Mesendoderm (in vitro differentiated cells): ENCODE results near the gene STAP1.
"Not testable (repeated sequence)": the region's sequence is repeated elsewhere in the genome, so short reads cannot be mapped to it uniquely, and the experiment has no call there.

Source experiments
- DNase-seq: peaks from one replicate; pipeline ENCODE4 v3.0.0; 2013
- H2AK5ac ChIP-seq: 2 replicates; pipeline ENCODE4 v1.6.1; 2013; ENCODE audit warnings: low read length, inconsistent platforms
- H2BK120ac ChIP-seq: 2 replicates; pipeline ENCODE4 v1.6.1; 2013; ENCODE audit warnings: low read depth, mild to moderate bottlenecking, low read length, moderate library complexity, mixed read lengths
- H2BK15ac ChIP-seq: replicated peaks from 2 replicates; pipeline ENCODE4 v1.6.1; 2013; ENCODE audit warnings: low read depth, mild to moderate bottlenecking, moderate library complexity
- H2BK5ac ChIP-seq: 2 replicates; pipeline ENCODE4 v1.6.1; 2013; ENCODE audit warnings: low read length, inconsistent platforms
- H3K18ac ChIP-seq: 2 replicates; pipeline ENCODE4 v1.6.1; 2013; ENCODE audit warnings: mild to moderate bottlenecking, low read length, mixed read lengths
- H3K23ac ChIP-seq: one replicate; pipeline ENCODE4 v1.6.1; 2013; ENCODE audit warnings: low read length
- H3K27ac ChIP-seq: 2 replicates; pipeline ENCODE4 v1.5.1; 2013; ENCODE audit warnings: low read depth, mild to moderate bottlenecking, inconsistent platforms, low read length, moderate library complexity
- H3K27me3 ChIP-seq: 2 replicates; pipeline ENCODE4 v1.6.1; 2013; ENCODE audit warnings: low read length, control low read depth, mild to moderate bottlenecking, inconsistent platforms; ENCODE audit not compliant: insufficient read depth, poor library complexity
- H3K36me3 ChIP-seq: 2 replicates; pipeline ENCODE4 v1.6.1; 2013; ENCODE audit warnings: low read length, inconsistent platforms; ENCODE audit not compliant: control insufficient read depth, insufficient read depth
- H3K4ac ChIP-seq: one replicate; pipeline ENCODE4 v1.6.1; 2013; ENCODE audit warnings: low read depth, mild to moderate bottlenecking, low read length, moderate library complexity
- H3K4me1 ChIP-seq: 2 replicates; pipeline ENCODE4 v1.6.1; 2013; ENCODE audit warnings: low read depth, low read length, inconsistent platforms; ENCODE audit not compliant: control insufficient read depth
- H3K4me2 ChIP-seq: 2 replicates; pipeline ENCODE4 v1.6.1; 2013; ENCODE audit warnings: low read length
- H3K4me3 ChIP-seq: 2 replicates; pipeline ENCODE4 v1.5.1; 2013; ENCODE audit warnings: mild to moderate bottlenecking, low read length
- H3K56ac ChIP-seq: one replicate; pipeline ENCODE4 v1.6.1; 2013; ENCODE audit warnings: low read length
- H3K79me1 ChIP-seq: 2 replicates; pipeline ENCODE4 v1.6.1; 2013; ENCODE audit warnings: low read length, inconsistent platforms
- H3K79me2 ChIP-seq: 2 replicates; pipeline ENCODE4 v1.6.1; 2013; ENCODE audit warnings: mild to moderate bottlenecking, low read length; ENCODE audit not compliant: control insufficient read depth, insufficient read depth
- H3K9ac ChIP-seq: 2 replicates; pipeline ENCODE4 v1.6.1; 2013; ENCODE audit warnings: low read length, inconsistent platforms
- H4K5ac ChIP-seq: one replicate; pipeline ENCODE4 v1.6.1; 2013; ENCODE audit warnings: low read length
- H4K8ac ChIP-seq: one replicate; pipeline ENCODE4 v1.6.1; 2013; ENCODE audit warnings: low read depth, mild to moderate bottlenecking, control low read depth, low read length, moderate library complexity
- WGBS: extraction: QIAGEN DNeasy Blood & Tissue Kit; methylation state at CpG from one replicate; pipeline ENCODE4 v1.1.7; 2013; ENCODE audit warnings: low lambda C conversion rate, missing lambda C conversion rate; ENCODE audit not compliant: insufficient coverage; ENCODE audit errors: extremely low coverage; 5-methylcytosine and 5-hydroxymethylcytosine counted together

Gene STAP1

DNA sequence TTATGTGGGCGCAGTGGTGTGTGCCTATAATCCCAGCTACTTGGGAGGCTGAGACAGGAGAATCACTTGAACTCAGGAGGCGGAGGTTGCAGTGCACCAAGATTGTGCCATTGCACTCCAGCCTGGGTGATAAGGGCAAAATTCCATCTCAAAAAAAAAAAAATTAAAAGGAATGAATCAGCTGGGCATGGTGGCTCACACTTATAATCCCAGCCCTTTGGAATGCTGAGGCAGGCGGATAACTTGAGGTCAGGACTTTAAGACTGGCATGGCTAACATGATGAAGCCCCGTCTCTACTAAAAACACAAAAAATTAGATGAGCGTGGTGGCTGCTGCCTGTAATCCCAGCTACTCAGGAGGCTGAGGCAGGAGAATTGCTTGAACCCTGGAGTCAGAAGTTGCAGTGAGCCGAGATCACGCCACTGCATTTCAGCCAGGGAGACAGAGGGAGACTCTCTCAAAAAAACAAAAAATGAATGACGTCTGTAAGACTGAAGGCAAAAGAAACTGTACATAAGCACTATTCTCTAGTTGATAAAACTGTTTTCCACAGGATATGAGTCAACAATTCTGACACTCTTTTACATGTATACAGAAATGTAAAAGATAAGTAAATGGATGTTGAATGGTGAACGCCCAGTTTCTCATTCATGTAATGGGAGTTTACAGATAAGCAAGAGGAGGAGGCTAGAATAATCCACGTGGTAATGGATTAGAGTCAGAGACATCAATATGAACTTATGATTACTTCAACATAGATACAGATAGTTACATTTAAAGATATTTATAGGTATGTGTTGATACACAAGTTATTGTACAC, 35.5 kb upstream of the STAP1 start:
- no peak overlapping the region for H2AK5ac ChIP-seq
- no peaks in the 10 kb centered on the region for H3K4me1 ChIP-seq
- no peak overlapping the region for H3K4ac ChIP-seq
- H3K79me2 ChIP-seq: no peaks in the 10 kb centered on the region
- H3K18ac ChIP-seq: no peak overlapping the region
- no peak overlapping the region for H3K23ac ChIP-seq
- no peak overlapping the region for H2BK5ac ChIP-seq
- H3K27ac ChIP-seq: no peak overlapping the region
- no peak overlapping the region for H3K4me2 ChIP-seq
- WGBS: no CpG with 5 or more reads among the region's 10 CpGs
- no peak overlapping the region for H4K8ac ChIP-seq
- H2BK120ac ChIP-seq: no peak overlapping the region
- no peak overlapping the region for H3K9ac ChIP-seq
- no peak overlapping the region for H3K4me3 ChIP-seq
- H3K36me3 ChIP-seq: no peaks in the 10 kb centered on the region
- H2BK15ac ChIP-seq: no peak overlapping the region
- no peak for DNase-seq
- H3K79me1 ChIP-seq: peaks cover 4% of the 10 kb centered on the region
- H3K27me3 ChIP-seq: no peaks in the 10 kb centered on the region
- H4K5ac ChIP-seq: no peak overlapping the region
- no peak overlapping the region for H3K56ac ChIP-seq

DNA sequence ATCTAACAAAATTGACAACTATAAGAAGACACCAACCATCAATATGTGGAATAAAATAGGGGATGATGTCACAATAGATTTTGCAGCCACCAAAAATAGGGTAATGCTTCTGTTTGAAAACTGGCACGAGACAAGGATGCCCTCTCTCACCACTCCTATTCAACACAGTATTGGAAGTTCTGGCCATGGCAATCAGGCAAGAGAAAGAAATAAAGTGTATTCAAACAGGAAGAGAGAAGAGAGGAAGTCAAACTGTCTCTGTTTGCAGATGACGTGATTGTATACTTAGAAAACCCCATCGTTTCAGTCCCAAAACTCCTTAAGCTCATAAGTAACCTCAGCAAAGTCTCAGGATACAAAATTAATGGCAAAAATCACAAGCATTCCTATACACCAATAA, 34.4 kb upstream of the STAP1 start:
- not testable (repeated sequence) for H3K79me1 ChIP-seq, H3K36me3 ChIP-seq, H3K4ac ChIP-seq, H4K8ac ChIP-seq, DNase-seq, H3K79me2 ChIP-seq, H2AK5ac ChIP-seq, H3K27ac ChIP-seq, H3K27me3 ChIP-seq, H2BK15ac ChIP-seq, H3K18ac ChIP-seq, H2BK120ac ChIP-seq, H3K56ac ChIP-seq, H3K4me2 ChIP-seq, H3K9ac ChIP-seq, H3K4me3 ChIP-seq, H4K5ac ChIP-seq, H3K23ac ChIP-seq, H2BK5ac ChIP-seq, H3K4me1 ChIP-seq
- no CpG with 5 or more reads among the region's 3 CpGs for WGBS

DNA sequence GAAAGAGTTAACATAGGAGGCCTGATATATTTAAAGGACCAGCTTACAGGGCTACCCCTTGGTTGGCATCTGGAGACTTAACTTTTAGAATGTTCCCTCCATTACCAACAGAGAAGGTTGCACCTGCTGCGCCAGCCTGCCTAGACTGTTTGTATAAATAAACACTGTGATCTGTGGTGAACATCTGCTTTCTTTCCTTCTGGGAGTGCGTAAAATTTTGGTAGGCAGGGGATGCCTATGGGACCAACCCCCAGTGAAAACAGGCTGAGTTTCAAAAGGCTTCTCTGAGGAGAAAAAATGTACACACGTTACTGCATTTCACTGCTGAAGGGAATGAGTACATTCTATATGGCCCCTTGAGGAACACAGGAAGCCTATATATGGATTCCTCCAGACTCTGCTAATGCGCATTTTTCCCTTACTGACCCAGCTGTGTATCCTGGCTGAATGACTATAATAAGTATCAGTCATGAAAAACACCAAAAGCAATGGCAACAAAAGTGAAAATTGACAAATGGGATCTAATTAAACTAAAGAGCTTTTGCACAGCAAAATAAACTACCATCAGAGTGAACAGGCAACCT, 27.1 kb upstream of the STAP1 start:
- no CpG with 5 or more reads among the region's 4 CpGs for WGBS
- no peak overlapping the region for H2AK5ac ChIP-seq

DNA sequence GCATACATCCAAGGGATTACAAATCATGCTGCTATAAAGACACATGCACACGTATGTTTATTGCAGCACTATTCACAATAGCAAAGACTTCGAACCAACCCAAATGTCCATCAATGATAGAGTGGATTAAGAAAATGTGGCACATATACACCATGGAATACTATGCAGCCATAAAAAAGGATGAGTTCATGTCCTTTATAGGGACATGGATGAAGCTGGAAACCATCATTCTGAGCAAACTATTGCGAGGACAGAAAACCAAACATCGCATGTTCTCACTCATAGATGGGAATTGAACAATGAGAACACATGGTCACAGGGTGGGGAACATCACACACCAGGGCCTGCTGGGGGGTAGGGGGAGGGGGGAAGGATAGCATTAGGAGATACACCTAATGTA, 26.1 kb upstream of the STAP1 start:
- WGBS: no CpG with 5 or more reads among the region's 4 CpGs
- H3K18ac ChIP-seq, H3K27ac ChIP-seq, H3K4me3 ChIP-seq, H3K4me2 ChIP-seq, H3K79me1 ChIP-seq, H3K4me1 ChIP-seq, H3K4ac ChIP-seq, H2BK5ac ChIP-seq, H2BK15ac ChIP-seq, H3K9ac ChIP-seq, H3K36me3 ChIP-seq, H4K5ac ChIP-seq, DNase-seq, H3K79me2 ChIP-seq, H3K56ac ChIP-seq, H2AK5ac ChIP-seq, H3K27me3 ChIP-seq, H4K8ac ChIP-seq, H3K23ac ChIP-seq, H2BK120ac ChIP-seq: not testable (repeated sequence)

More for the DNA sequence above, 27.1 kb upstream of the STAP1 start:
- Histone ChIP-seq H3K9ac (no peak overlapping the region), H4K5ac (no peak overlapping the region), H3K4me1 (no peaks in the 10 kb centered on the region), H3K27me3 (no peaks in the 10 kb centered on the region), H3K4me2 (no peak overlapping the region), H3K56ac (no peak overlapping the region), H4K8ac (no peak overlapping the region), H2BK120ac (no peak overlapping the region), H3K27ac (no peak overlapping the region), H2BK5ac (no peak overlapping the region), H3K18ac (no peak overlapping the region), H3K4ac (no peak overlapping the region), H3K79me2 (no peaks in the 10 kb centered on the region), H3K36me3 (peaks cover 5% of the 10 kb centered on the region), H3K79me1 (peaks cover 4% of the 10 kb centered on the region), H3K23ac (no peak overlapping the region), H2BK15ac (no peak overlapping the region), H3K4me3 (no peak overlapping the region)
- no peak for DNase-seq

DNA sequence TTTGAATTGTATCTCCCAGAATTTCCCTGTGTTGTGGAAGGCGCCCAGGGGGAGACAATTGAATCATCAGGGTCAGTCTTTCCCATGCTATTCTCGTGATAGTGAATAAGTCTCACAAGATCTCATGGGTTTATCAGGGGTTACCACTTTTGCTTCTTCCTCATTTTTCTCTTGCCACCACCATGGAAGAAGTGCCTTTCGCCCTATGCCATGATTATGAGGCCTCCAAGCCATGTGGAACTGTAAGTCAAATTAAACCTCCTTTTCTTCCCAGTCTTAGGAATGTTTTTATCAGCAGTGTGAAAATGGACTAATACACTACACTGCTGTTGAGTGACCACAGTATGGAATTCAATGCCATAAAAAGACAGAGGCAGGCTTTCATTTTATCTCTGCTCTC, 25.4 kb upstream of the STAP1 start:
- H3K4me3 ChIP-seq: no peak overlapping the region
- no peak overlapping the region for H3K56ac ChIP-seq
- H3K18ac ChIP-seq: no peak overlapping the region
- no peak overlapping the region for H3K9ac ChIP-seq
- DNase-seq: peak; percentile 0
- H3K79me1 ChIP-seq: peaks cover 2% of the 10 kb centered on the region
- H3K27ac ChIP-seq: no peak overlapping the region
- H2AK5ac ChIP-seq: no peak overlapping the region
- H2BK15ac ChIP-seq: no peak overlapping the region
- H3K4ac ChIP-seq: no peak overlapping the region
- H4K8ac ChIP-seq: no peak overlapping the region
- no peak overlapping the region for H2BK5ac ChIP-seq
- H3K36me3 ChIP-seq: peaks cover 5% of the 10 kb centered on the region
- no peaks in the 10 kb centered on the region for H3K4me1 ChIP-seq
- no CpG with 5 or more reads among the region's 3 CpGs for WGBS
- no peaks in the 10 kb centered on the region for H3K27me3 ChIP-seq
- H3K79me2 ChIP-seq: no peaks in the 10 kb centered on the region
- no peak overlapping the region for H2BK120ac ChIP-seq
- H3K23ac ChIP-seq: no peak overlapping the region
- no peak overlapping the region for H4K5ac ChIP-seq
- H3K4me2 ChIP-seq: no peak overlapping the region
